Uterus (tissue), 2 donors: ENCODE measurements around the gene PDXP.

Experiments used
- CTCF ChIP-seq, 4 experiments: fragments of 200-600 bp in 2 of 4; fragments of 450-650 bp in 2 of 4; sonication (generic) in 2 of 4; IDR thresholded peaks; one replicate each; pipeline ENCODE4 v1.5.1; 2016 to 2019; ENCODE audit warnings: antibody characterized with exemption in 4 of 4, mild to moderate bottlenecking in 2 of 4, moderate library complexity in 1 of 4
- POLR2A ChIP-seq, 2 donors: fragments of 450-650 bp; IDR thresholded peaks; one replicate each; pipeline ENCODE4 v1.6.1; 2016; ENCODE audit warnings: antibody characterized with exemption in 2 of 2, mild to moderate bottlenecking in 1 of 2, moderate library complexity in 1 of 2

- no peak for TF ChIP-seq CTCF (IDR thresholded peaks at IDR 0.05)
- TF ChIP-seq POLR2A (IDR thresholded peaks at IDR 0.05): no peak
Measured at GRCh38 chr22:37629928-37630327, 28.6 kb upstream of the PDXP start.
